ENCODE measurements around the gene SIN3A. TPM values are rescaled to one million over a fixed set of nuclear protein-coding genes. Genes with fewer than 3 reads are reported as not detected.
"Not testable (repeated sequence)": the region's sequence is repeated elsewhere in the genome, so short reads cannot be mapped to it uniquely, and the experiment has no call there.

The SIN3A gene
- total and polyA plus RNA-seq, 2 of the 8 experiments (the other 6 are each of a cell fraction or from before 2014, with no cell fraction given): 69.5 to 109 TPM

DNA sequence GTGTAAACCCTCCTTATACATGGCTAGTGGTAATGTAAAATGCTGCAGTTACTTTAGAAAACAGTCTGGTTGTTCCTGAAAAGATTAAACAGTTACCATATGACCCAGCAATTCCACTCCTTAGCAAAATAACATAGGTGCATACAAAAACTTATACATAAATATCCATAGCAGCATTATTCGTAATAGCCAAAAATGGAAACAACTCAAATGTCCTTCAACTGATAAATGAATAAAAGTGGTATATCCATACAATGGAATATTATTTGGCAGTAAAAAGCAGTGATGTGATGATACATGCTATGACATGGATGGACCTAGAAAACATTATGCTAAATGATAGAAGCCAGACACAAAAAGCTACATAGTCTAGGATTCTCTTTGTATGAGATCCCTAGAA lies 31.6 kb upstream of the SIN3A start (continued):
- TF ChIP-seq RFX5 (IDR thresholded peaks at IDR 0.05; ENCODE audit: borderline replicate concordance, low read depth, low read length): no peak
- no peak for TF ChIP-seq POLR2A (IDR thresholded peaks at IDR 0.05; ENCODE audit: control extremely low read depth in 1 of 2, low read depth in 2 of 2, low read length in 2 of 2)
- no peak for TF ChIP-seq FOSL1 (IDR thresholded peaks at IDR 0.05; ENCODE audit: insufficient read depth, low read depth, low read length)
- no peak for TF ChIP-seq POLR2AphosphoS5 (IDR thresholded peaks at IDR 0.05; ENCODE audit: low read depth, low read length)
- no peak for TF ChIP-seq BRCA1 (IDR thresholded peaks at IDR 0.05; ENCODE audit: low read depth, low read length)

DNA sequence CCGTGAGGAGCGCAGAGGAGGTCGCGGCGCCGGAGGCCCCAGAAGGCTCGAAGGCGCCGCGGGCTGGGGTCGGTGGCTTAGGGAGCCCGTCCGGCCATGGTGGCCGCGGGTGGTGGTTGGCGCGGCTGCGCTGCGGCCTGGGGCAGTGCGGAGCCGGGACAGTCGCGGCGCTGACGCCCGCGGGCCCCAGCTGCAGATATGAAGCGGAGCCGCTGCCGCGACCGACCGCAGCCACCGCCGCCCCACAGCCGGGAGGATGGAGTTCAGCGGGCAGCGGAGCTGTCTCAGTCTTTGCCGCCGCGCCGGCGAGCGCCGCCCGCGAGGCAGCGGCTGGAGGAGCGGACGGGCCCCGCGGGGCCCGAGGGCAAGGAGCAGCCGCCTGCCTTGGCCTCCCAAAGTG lies 29.0 kb upstream of the SIN3A start:
- ChIA-PET POLR2A (ENCODE audit: partially characterized antibody) (interaction anchor here (1.6 kb wide), 1 partner anchor 27 kb away, joined by 6 read pairs; no protein-coding TSS in a partner anchor), CTCF (ENCODE audit: partially characterized antibody) (interaction anchor here (1.2 kb wide), 1 partner anchor 52 kb away, joined by 3 read pairs; no protein-coding TSS in a partner anchor)
- H3K9ac ChIP-seq (replicated peaks in 1 of 4; ENCODE audit: extremely low read depth in 1 of 4, low read depth in 3 of 4, low read length in 3 of 4); H3K27ac ChIP-seq (ENCODE audit: low read depth, low read length); H4K8ac ChIP-seq (ENCODE audit: extremely low read depth, insufficient read depth, low read length); H2AK5ac ChIP-seq (ENCODE audit: low read depth, low read length); H3K4ac ChIP-seq (replicated peaks; ENCODE audit: insufficient read length, low read depth, low read length); H3K14ac ChIP-seq (ENCODE audit: insufficient read length); DNase-seq (ENCODE audit: low read depth in 1 of 2, low spot score in 2 of 2); H3K4me3 ChIP-seq (ENCODE audit: extremely low read depth in 1 of 4, insufficient read depth in 2 of 4, low read depth in 3 of 4, low read length in 4 of 4); H2BK15ac ChIP-seq (ENCODE audit: low read length); H2BK12ac ChIP-seq (ENCODE audit: low read depth, low read length); H2BK5ac ChIP-seq (ENCODE audit: low read depth, low read length); H4K91ac ChIP-seq (replicated peaks; ENCODE audit: insufficient read length, low read length); H3K27me3 ChIP-seq (replicated peaks in 1 of 4; ENCODE audit: control insufficient read depth in 3 of 4, extremely low read depth in 1 of 4, insufficient read depth in 3 of 4, low read length in 3 of 4); H3K9me3 ChIP-seq (ENCODE audit: insufficient read depth in 2 of 2, low read depth in 1 of 2, low read length in 1 of 2); H3K23me2 ChIP-seq (ENCODE audit: low read depth, low read length); FAIRE-seq; H4K5ac ChIP-seq (ENCODE audit: insufficient read length, low read depth, low read length); H2BK120ac ChIP-seq (replicated peaks; ENCODE audit: low read depth, low read length); H4K20me1 ChIP-seq (replicated peaks in 1 of 2; ENCODE audit: control insufficient read depth in 1 of 2, insufficient read depth in 2 of 2, low read length in 2 of 2); H2AFZ ChIP-seq (ENCODE audit: low read length); H3K79me1 ChIP-seq (ENCODE audit: low read depth, low read length); H3K79me2 ChIP-seq (ENCODE audit: control insufficient read depth in 1 of 2, insufficient read depth in 2 of 2, low read length in 2 of 2); H3K56ac ChIP-seq (replicated peaks; ENCODE audit: insufficient read length, low read depth, low read length); H2BK20ac ChIP-seq (ENCODE audit: low read length); H3K18ac ChIP-seq (ENCODE audit: extremely low read depth, low read length); H3K23ac ChIP-seq (ENCODE audit: insufficient read length); H3K4me2 ChIP-seq (ENCODE audit: insufficient read depth in 1 of 2, low read depth in 2 of 2, low read length in 2 of 2); H3K4me1 ChIP-seq (replicated peaks in 1 of 4; ENCODE audit: control insufficient read depth in 3 of 4, insufficient read depth in 4 of 4, low read length in 3 of 4): not testable (repeated sequence)
- 97% methylated on average over 33 of the region's 54 CpGs; no CpG with 5 or more reads in 1 of the 2 experiments for WGBS, 2 experiments (ENCODE audit: extremely low coverage in 1 of 2, insufficient coverage in 1 of 2, insufficient read length in 1 of 2, insufficient replicate concordance in 2 of 2, low coverage in 1 of 2, low lambda C conversion rate in 2 of 2, missing lambda C conversion rate in 1 of 2)
- peaks cover 0 to 37% (median 20%) of the 10 kb centered on the region in 4 experiments; a peak in 6 of 8 replicates for H3K36me3 ChIP-seq (ENCODE audit: control insufficient read depth in 2 of 4, insufficient read depth in 4 of 4, low read length in 3 of 4)

Measured in H1 (cell line).